Measurements from ENCODE around the gene USP1.

GRCh38 chr1:62437273-62437940 lies 558 bp downstream of the USP1 start:
- TF ChIP-seq CTCF (IDR thresholded peaks at IDR 0.05; ENCODE audit: low read length) (no peak), EZH2 (IDR thresholded peaks at IDR 0.05; ENCODE audit: borderline replicate concordance, low read length) (no peak)
